GM13977 (cell line): Measurements from ENCODE around the gene RAB14.
A peak's percentile ranks its signal among the peaks of the same experiment; 100 is the strongest.

ENCODE experiments used
- DNase-seq: peaks from one replicate; pipeline ENCODE4 v3.0.0; 2012; ENCODE audit warnings: low spot score
- CTCF ChIP-seq: IDR thresholded peaks from 2 replicates; pipeline ENCODE4 v1.5.1; 2012; ENCODE audit warnings: mild to moderate bottlenecking, control low read depth; ENCODE audit not compliant: insufficient read depth; ENCODE audit errors: extremely low read depth, missing control alignments
- in situ Hi-C: fragments of 300-500 bp; cut with MboI; formaldehyde crosslinking; loops from one replicate; pipeline ENCODE4 v1.12.0; 2022; ENCODE audit warnings: low sequenced_read_pairs, low pct_unique_long_range_greater_than_20kb, mixed read lengths, inconsistent platforms; ENCODE audit not compliant: unreplicated experiment

Gene RAB14

GRCh38 chr9:121201738-121202533 is at the start of gene RAB14:
TSS of gene RAB14 (minus strand) at chr9:121201869. CDS start at chr9:121193412, 8,457 bp downstream.
- in situ Hi-C loops: no loop called here
- TF ChIP-seq CTCF: peak; percentile 69
- peak; percentile 99 for DNase-seq

DNA sequence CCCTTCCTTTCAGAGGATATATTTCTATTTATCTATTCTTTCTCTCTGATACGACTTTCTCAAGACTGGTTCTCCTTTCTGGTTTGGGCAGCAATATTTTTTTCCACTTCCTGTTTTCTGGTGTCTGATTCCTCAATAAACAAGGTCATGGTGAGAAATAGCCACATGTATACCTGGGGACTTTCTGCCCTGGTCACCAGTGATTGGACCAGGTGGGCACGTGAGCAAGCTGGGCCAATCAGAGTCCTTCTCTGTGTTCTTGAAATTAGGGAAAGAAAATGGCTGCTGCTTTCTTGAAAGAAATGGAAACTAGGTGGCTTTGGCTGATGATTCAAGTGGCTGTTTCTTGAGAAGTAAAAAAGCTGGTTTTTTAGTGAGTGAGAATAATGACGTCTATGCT is 47.9 kb upstream of the RAB14 start:
- TF ChIP-seq CTCF: no peak
- in situ Hi-C loops: no loop called here
- DNase-seq: no peak

DNA sequence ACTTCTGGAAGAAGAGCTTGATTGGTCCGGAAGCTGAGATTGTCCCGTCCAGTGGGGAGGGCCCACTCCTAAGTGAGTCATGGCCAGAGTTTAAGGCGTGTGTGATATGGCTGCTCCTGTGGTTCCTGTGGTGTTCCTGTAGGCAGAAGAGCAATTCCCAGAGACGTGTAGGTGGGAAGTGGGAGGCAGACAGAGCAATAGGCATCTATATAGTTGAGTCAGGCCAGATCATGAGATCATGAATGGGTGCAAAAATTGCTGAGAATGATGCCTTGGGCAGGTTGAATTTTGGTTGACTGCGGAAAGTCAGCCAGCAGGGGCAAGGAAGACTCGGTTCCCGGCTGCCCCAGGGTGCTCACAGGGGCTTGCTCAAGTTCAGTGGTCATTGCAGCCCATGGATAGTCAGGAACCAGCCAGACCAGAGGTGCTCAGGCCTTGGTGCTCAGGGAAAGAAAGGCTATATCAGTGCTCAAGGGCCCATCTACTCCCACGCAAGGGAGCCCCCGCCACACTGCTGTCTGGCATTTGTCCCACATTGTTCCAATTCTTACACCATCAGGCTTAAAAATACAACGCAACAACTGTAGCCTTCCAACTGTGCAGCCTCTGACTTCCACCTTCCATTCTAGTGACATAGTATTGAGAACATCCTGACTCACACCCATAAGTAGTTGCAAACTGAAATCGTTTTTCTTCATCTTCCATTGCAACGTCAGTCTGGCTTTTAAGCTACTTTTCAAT is 45.3 kb upstream of the RAB14 start:
- DNase-seq: no peak
- no peak for TF ChIP-seq CTCF
- in situ Hi-C loops: no loop called here

DNA sequence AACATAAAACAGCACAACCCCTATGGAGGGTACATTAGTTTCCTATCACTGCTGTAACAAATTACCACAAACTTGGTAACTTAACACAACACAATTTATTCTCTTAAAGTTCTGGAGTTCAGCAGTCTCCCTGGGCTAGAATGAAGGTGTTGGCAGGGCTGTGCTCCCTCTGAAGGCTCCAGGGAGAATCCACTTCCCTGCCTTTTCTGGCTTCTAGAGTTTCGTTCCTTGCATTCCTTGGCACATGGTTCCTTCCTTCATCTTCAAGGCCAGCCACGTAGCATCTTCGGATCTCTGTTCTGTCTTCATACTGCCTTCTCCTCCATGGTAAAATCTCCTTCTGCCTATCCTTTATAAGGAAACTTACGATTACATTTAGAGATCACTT is 41.3 kb upstream of the RAB14 start:
- in situ Hi-C loops: no loop called here
- no peak for DNase-seq
- no peak for TF ChIP-seq CTCF

- TF ChIP-seq CTCF: no peak
- in situ Hi-C loops: no loop called here
These were observed 40.7 kb upstream of the RAB14 start for GRCh38 chr9:121242219-121242958.

DNA sequence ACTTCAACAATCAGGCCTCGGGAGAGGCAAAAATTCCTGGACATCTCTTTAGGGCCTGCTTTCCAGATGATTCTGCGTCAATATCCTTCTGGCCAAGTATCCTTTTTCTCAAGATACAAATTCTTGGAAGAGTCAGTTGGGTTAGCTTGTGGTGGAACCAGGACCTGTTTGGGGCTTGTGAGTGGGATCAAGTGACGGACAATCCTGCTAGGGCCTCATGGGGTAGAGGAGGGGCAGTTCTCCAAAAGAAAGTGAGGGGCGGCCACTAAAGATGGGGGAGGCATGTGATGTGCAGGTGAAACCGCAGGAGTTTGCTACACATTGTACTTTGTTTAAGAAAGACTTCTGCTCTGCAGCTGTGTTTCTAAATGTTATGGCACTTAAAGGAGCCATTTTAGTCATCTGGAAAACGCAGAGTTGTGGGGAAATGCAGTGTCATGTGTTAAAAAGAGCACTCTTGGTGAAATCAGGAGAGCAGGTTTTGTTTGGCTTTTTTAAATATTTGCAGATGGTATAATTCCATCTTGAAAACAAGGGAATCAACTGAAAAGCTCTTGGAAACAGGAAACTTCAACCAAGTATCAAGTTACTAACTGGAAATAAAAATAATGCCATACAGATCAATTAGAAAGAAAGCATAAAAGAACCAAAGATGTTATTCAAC is 38.9 kb upstream of the RAB14 start:
- DNase-seq: no peak
- in situ Hi-C loops: no loop called here
- TF ChIP-seq CTCF: no peak

More at GRCh38 chr9:121242219-121242958, 40.7 kb upstream of the RAB14 start:
- no peak for DNase-seq
